Astrocyte (in vitro differentiated cells and primary cell): ENCODE results near the gene TAPBP. TPM values are rescaled to one million over a fixed set of nuclear protein-coding genes. Genes with fewer than 3 reads are reported as not detected.
"Not testable (repeated sequence)": the region's sequence is repeated elsewhere in the genome, so short reads cannot be mapped to it uniquely, and the experiment has no call there.

Experiments used
- DNase-seq: peaks from one replicate; pipeline ENCODE4 v3.0.0-alpha.2; 2010; ENCODE audit warnings: low read depth
- FAIRE-seq: peaks from 2 replicates; lab custom pipeline; 2011; peaks lifted over from hg19 to GRCh38; lab: Jason Lieb, UNC
- H2AFZ ChIP-seq: 2 replicates; pipeline ENCODE4 v1.6.0; 2012; ENCODE audit warnings: low read depth, low read length, inconsistent platforms
- H3K27ac ChIP-seq: 2 replicates; pipeline ENCODE4 v1.5.1; 2011; ENCODE audit warnings: low read depth, low read length, inconsistent platforms
- H3K27me3 ChIP-seq: 2 replicates; pipeline ENCODE4 v1.6.0; 2011; ENCODE audit warnings: low read length, inconsistent platforms; ENCODE audit not compliant: insufficient read depth
- H3K36me3 ChIP-seq: 2 replicates; pipeline ENCODE4 v1.5.1; 2011; ENCODE audit warnings: low read length, inconsistent platforms; ENCODE audit not compliant: insufficient read depth
- H3K4me1 ChIP-seq: 2 replicates; pipeline ENCODE4 v1.5.1; 2011; ENCODE audit warnings: low read length, inconsistent platforms; ENCODE audit not compliant: insufficient read depth
- H3K4me2 ChIP-seq: 2 replicates; pipeline ENCODE4 v1.6.0; 2012; ENCODE audit warnings: low read length, inconsistent platforms
- H3K4me3 ChIP-seq: 2 replicates; pipeline ENCODE4 v1.5.1; 2011; ENCODE audit warnings: low read depth, mild to moderate bottlenecking, low read length, inconsistent platforms; ENCODE audit not compliant: insufficient read depth
- H3K79me2 ChIP-seq: 2 replicates; pipeline ENCODE4 v1.6.0; 2012; ENCODE audit warnings: mild to moderate bottlenecking, low read length, inconsistent platforms; ENCODE audit not compliant: insufficient read depth
- H3K9ac ChIP-seq: 2 replicates; pipeline ENCODE4 v1.6.0; 2012; ENCODE audit warnings: mild to moderate bottlenecking, low read length, inconsistent platforms
- H3K9me3 ChIP-seq: 2 replicates; pipeline ENCODE4 v1.5.1; 2012; ENCODE audit warnings: low read depth, mild to moderate bottlenecking, low read length, inconsistent platforms; ENCODE audit not compliant: insufficient read depth
- H4K20me1 ChIP-seq: 2 replicates; pipeline ENCODE4 v1.6.0; 2012; ENCODE audit warnings: low read length, inconsistent platforms; ENCODE audit not compliant: insufficient read depth
- H3K27ac Mint-ChIP-seq: one replicate; pipeline ENCODE4 v1.8.0; 2021; ENCODE audit warnings: mild to moderate bottlenecking, mixed read lengths; ENCODE audit not compliant: unreplicated experiment
- H3K27me3 Mint-ChIP-seq: one replicate; pipeline ENCODE4 v1.8.0; 2021; ENCODE audit warnings: low read depth, mixed read lengths; ENCODE audit not compliant: unreplicated experiment
- H3K36me3 Mint-ChIP-seq: one replicate; pipeline ENCODE4 v1.8.0; 2021; ENCODE audit warnings: low read depth, mixed read lengths; ENCODE audit not compliant: unreplicated experiment
- H3K4me1 Mint-ChIP-seq: one replicate; pipeline ENCODE4 v1.8.0; 2021; ENCODE audit warnings: low read depth, mixed read lengths; ENCODE audit not compliant: unreplicated experiment
- H3K4me3 Mint-ChIP-seq: one replicate; pipeline ENCODE4 v1.8.0; 2021; ENCODE audit warnings: mild to moderate bottlenecking, moderate library complexity, mixed read lengths; ENCODE audit not compliant: unreplicated experiment
- H3K9me3 Mint-ChIP-seq: one replicate; pipeline ENCODE4 v1.8.0; 2021; ENCODE audit warnings: mild to moderate bottlenecking, mixed read lengths; ENCODE audit not compliant: unreplicated experiment
- EZH2 ChIP-seq: IDR thresholded peaks from 2 replicates; pipeline ENCODE4 v1.6.1; 2012; ENCODE audit warnings: mild to moderate bottlenecking, low read length, inconsistent platforms; ENCODE audit not compliant: insufficient read depth
- total RNA-seq: library from RNA; stranded (reverse); gene quantifications from 2 replicates; pipeline ENCODE4 v1.2.1, GENCODE V29; 2021
- TF ChIP-seq, protein P1 (sequence below): IDR thresholded peaks from 2 replicates; pipeline ENCODE4 v1.5.1; 2011; ENCODE audit warnings: low read depth, mild to moderate bottlenecking, inconsistent platforms, low read length, moderate library complexity; ENCODE audit not compliant: insufficient read depth

TAPBP gene
- total RNA-seq, 1 donor from 2014 or later: 128 TPM

DNA sequence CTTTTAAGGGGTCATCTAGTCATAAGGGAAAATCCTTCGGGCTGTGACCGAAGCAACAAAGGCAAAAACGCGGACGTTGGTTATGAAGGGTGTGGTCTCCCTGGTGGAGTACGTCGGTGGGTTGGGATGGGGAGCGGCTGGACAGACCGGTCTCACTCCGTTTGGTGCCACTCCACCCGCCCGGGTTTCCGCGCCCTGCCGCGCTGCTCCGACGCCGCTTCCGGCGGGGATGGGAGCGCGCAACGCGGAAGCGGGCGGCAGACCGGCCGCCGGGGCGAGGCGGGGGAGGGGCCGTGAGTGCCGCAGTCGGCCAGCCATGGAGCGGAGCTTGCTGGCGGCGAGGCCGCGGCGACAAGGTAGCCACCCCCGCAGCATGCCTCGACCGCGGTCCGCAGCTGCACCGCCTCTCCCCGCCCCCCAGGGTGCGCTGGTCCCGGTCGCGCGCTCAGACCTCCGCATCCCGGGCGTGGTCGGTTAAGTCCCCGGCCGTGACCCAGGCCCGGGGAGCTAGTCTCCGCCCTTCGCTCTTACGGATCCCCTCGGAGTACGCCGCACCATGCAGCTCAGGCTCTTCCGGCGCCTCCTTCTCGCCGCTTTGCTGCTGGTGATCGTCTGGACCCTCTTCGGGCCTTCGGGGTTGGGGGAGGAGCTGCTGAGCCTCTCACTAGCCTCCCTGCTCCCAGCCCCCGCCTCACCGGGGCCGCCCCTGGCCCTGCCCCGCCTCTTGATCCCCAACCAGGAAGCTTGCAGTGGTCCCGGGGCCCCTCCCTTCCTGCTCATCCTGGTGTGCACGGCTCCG lies 36.8 kb downstream of the TAPBP start, which contains the start of gene B3GALT4:
Gene B3GALT4 (plus strand): TSS at position 260 of the 799 bp plus-strand sequence. CDS start 297 bp downstream, at position 557.
- Histone ChIP-seq H3K4me3 (peak within 1 kb of the TSS; percentile 54), H3K9me3 (no peaks in the 10 kb centered on the region), H2AFZ (no peak within 1 kb of the TSS), H3K9ac (peak within 1 kb of the TSS; percentile 90), H3K27ac (peak within 1 kb of the TSS; percentile 43), H3K27me3 (no peaks in the 10 kb centered on the region), H3K4me2 (peak within 1 kb of the TSS; percentile 95), H3K79me2 (peaks cover 40% of the 10 kb centered on the region), H3K4me1 (peaks cover 46% of the 10 kb centered on the region), H4K20me1 (peaks cover 80% of the 10 kb centered on the region), H3K36me3 (peaks cover 41% of the 10 kb centered on the region)
- H3K27ac Mint-ChIP-seq: peak within 1 kb of the TSS; percentile 95
- peaks cover 23% of the 10 kb centered on the region for H3K36me3 Mint-ChIP-seq
- H3K4me1 Mint-ChIP-seq: peaks cover 26% of the 10 kb centered on the region
- H3K4me3 Mint-ChIP-seq: peak within 1 kb of the TSS; percentile 100
- peak; percentile 63 for DNase-seq
- TF ChIP-seq EZH2: no peak
- TF ChIP-seq, protein P1, sequence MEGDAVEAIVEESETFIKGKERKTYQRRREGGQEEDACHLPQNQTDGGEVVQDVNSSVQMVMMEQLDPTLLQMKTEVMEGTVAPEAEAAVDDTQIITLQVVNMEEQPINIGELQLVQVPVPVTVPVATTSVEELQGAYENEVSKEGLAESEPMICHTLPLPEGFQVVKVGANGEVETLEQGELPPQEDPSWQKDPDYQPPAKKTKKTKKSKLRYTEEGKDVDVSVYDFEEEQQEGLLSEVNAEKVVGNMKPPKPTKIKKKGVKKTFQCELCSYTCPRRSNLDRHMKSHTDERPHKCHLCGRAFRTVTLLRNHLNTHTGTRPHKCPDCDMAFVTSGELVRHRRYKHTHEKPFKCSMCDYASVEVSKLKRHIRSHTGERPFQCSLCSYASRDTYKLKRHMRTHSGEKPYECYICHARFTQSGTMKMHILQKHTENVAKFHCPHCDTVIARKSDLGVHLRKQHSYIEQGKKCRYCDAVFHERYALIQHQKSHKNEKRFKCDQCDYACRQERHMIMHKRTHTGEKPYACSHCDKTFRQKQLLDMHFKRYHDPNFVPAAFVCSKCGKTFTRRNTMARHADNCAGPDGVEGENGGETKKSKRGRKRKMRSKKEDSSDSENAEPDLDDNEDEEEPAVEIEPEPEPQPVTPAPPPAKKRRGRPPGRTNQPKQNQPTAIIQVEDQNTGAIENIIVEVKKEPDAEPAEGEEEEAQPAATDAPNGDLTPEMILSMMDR: peak; percentile 10
- H3K27me3 Mint-ChIP-seq: no peaks in the 10 kb centered on the region
- FAIRE-seq: no peak
- H3K9me3 Mint-ChIP-seq: no peaks in the 10 kb centered on the region

DNA sequence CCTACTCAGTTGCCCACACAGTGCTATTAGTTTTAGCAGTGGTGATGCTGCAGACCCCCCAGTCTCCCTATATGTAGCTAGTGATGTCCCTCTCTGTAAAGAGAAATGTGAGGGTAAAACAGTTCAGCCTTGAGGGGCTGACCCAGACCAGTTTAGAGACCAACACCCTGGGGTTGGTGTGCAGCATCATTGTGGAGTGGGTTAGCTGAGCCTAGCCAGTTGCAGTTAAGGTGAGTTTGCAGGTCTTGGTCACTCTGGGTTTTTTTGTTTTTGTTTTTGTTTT lies 37.4 kb downstream of the TAPBP start:
- TF ChIP-seq, protein P1: no peak
- TF ChIP-seq EZH2: no peak
- peaks cover 26% of the 10 kb centered on the region for H3K4me1 Mint-ChIP-seq
- peaks cover 80% of the 10 kb centered on the region for H4K20me1 ChIP-seq
- no peaks in the 10 kb centered on the region for H3K9me3 Mint-ChIP-seq
- H3K27ac ChIP-seq: peak overlapping the region; percentile 43
- DNase-seq (no peak), FAIRE-seq (no peak)
- no peaks in the 10 kb centered on the region for H3K27me3 ChIP-seq
- H2AFZ ChIP-seq: no peak overlapping the region
- peak overlapping the region; percentile 95 for H3K4me2 ChIP-seq
- peak overlapping the region; percentile 66 for H3K9ac ChIP-seq
- peaks cover 43% of the 10 kb centered on the region for H3K79me2 ChIP-seq
- peaks cover 39% of the 10 kb centered on the region for H3K36me3 ChIP-seq
- H3K4me3 Mint-ChIP-seq: peak overlapping the region; percentile 100
- H3K27ac Mint-ChIP-seq: peak overlapping the region; percentile 95
- H3K27me3 Mint-ChIP-seq: no peaks in the 10 kb centered on the region
- no peaks in the 10 kb centered on the region for H3K9me3 ChIP-seq
- H3K4me1 ChIP-seq: peaks cover 46% of the 10 kb centered on the region
- H3K4me3 ChIP-seq: peak overlapping the region; percentile 54
- H3K36me3 Mint-ChIP-seq: peaks cover 21% of the 10 kb centered on the region

DNA sequence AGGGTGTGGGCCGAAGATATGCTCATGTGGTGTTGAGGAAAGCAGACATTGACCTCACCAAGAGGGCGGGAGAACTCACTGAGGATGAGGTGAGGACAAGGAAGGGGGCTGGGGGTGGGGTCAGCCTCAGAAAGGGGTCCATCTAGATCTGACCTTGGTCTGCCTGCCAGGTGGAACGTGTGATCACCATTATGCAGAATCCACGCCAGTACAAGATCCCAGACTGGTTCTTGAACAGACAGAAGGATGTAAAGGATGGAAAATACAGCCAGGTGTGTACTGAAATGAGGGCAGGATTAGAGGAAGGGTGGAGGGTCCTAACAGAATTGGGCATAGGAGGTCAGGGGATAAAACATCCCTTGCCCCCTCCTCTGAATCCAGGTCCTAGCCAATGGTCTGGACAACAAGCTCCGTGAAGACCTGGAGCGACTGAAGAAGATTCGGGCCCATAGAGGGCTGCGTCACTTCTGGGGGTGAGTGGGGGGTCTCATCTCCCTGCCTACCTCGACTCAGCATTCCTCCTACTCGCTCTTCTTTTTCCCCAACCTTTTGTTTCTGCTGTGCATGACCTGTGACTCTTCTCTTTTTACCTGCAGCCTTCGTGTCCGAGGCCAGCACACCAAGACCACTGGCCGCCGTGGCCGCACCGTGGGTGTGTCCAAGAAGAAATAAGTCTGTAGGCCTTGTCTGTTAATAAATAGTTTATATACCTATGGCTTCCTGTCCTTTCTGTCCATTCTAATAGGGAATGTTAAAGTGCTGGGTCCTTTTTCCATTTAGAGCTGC lies 37.9 kb downstream of the TAPBP start:
- H3K9me3 Mint-ChIP-seq, FAIRE-seq, H3K9me3 ChIP-seq, H3K27me3 Mint-ChIP-seq, H3K27me3 ChIP-seq, DNase-seq, H2AFZ ChIP-seq: not testable (repeated sequence)
- Mint-ChIP-seq H3K4me1 (peaks cover 26% of the 10 kb centered on the region), H3K27ac (peak overlapping the region; percentile 95), H3K4me3 (peak overlapping the region; percentile 100), H3K36me3 (peaks cover 17% of the 10 kb centered on the region)
- H3K4me3 ChIP-seq: peak overlapping the region; percentile 54
- peaks cover 39% of the 10 kb centered on the region for H3K36me3 ChIP-seq
- peaks cover 47% of the 10 kb centered on the region for H3K4me1 ChIP-seq
- H3K79me2 ChIP-seq: peaks cover 46% of the 10 kb centered on the region
- peaks cover 80% of the 10 kb centered on the region for H4K20me1 ChIP-seq
- peak overlapping the region; percentile 90 for H3K9ac ChIP-seq
- peak overlapping the region; percentile 43 for H3K27ac ChIP-seq
- peak overlapping the region; percentile 95 for H3K4me2 ChIP-seq
